Muscle layer of duodenum (tissue), 2 donors: ENCODE data around the gene G6PC3.
"Not testable (repeated sequence)": the region's sequence is repeated elsewhere in the genome, so short reads cannot be mapped to it uniquely, and the experiment has no call there.

Experiments
- H3K27ac ChIP-seq: one replicate; pipeline ENCODE4 v1.7.0; 2013; ENCODE audit warnings: mild to moderate bottlenecking, low read length
- H3K27me3 ChIP-seq: one replicate; pipeline ENCODE4 v1.7.0; 2013; ENCODE audit warnings: low read depth, mild to moderate bottlenecking, control low read depth, low read length
- H3K36me3 ChIP-seq, 2 donors: one replicate each; pipeline ENCODE4 v1.7.0; 2013; ENCODE audit warnings: low read length in 2 of 2, control low read depth in 1 of 2, mild to moderate bottlenecking in 1 of 2; ENCODE audit not compliant: insufficient read depth in 2 of 2, control insufficient read depth in 1 of 2
- H3K4me1 ChIP-seq, 2 donors: one replicate each; pipeline ENCODE4 v1.7.0; 2013; ENCODE audit warnings: low read length in 2 of 2, mild to moderate bottlenecking in 2 of 2, control low read depth in 1 of 2, moderate library complexity in 1 of 2; ENCODE audit not compliant: insufficient read depth in 2 of 2, control insufficient read depth in 1 of 2
- H3K4me3 ChIP-seq, 2 donors: one replicate each; pipeline ENCODE4 v1.7.0; 2013; ENCODE audit warnings: low read length in 2 of 2, low read depth in 1 of 2, mild to moderate bottlenecking in 1 of 2
- H3K9me3 ChIP-seq, 2 donors: one replicate each; pipeline ENCODE4 v1.7.0; 2013; ENCODE audit warnings: low read length in 2 of 2, control low read depth in 1 of 2, mild to moderate bottlenecking in 1 of 2; ENCODE audit not compliant: control insufficient read depth in 1 of 2
- donor health status: healthy.

The G6PC3 gene

DNA sequence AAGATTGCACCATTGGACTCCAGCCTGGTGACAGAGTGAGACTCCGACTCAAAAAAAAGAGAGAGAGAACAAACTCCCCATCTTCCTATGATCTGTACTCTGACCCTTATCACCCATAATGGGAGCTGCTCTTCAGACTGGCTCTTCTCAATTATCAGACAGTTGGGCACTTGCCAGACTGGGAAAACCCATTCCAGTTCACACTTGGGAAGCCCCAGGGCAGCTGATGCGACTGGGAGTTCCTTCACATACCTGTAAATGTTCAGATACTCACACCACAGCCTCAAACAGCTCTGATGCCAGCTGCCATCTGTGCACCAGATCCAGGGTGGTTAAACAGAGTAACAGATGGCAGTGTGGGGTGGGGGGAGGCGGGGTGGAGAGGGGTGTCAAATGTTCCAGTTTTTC, 31.9 kb upstream of the G6PC3 start:
- peaks cover 32 to 34% of the 10 kb centered on the region in 2 donors for H3K36me3 ChIP-seq
- no peak overlapping the region for H3K27ac ChIP-seq

DNA sequence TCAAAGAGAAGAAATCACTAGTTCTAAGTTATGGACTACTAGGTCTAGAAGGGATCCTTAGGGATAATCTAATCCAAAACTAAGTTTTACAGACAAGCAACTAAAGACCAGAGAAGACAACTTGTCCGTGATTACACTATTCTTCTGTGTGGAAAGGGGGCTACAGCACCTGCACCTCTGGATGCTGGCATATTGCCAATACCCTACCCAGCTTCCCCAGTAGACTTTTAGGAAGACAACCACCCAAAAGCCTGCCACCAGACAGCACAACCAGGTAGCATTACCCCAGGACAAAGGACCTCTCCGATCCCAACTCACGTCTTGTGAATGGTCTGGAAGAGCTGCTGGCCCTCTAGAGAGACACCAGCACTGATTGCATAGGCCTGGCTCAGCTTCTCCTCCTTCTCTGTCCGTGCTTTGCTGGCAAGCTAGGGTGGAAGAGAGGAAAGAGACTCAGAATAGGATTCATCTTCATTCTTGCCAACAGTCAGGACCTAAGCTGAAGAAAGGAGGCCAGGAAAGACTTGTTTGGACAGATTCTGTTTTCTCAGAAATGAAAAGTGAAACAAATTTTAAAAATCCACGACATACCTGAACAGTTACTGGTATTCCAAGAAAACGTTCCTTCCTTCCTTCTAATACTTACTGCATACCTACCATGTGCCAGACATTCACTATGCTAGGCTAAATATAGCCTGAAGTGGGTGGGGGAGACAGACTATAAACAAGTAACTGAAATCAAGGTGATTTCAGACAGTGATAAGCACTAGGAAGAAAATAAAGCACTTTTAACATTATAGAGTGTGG, 30.5 kb upstream of the G6PC3 start:
- H3K4me3 ChIP-seq: no peak overlapping the region
- peak overlapping the region; percentile 59 for H3K27ac ChIP-seq
- no peaks in the 10 kb centered on the region for H3K9me3 ChIP-seq
- H3K27me3 ChIP-seq: no peaks in the 10 kb centered on the region
- peaks cover 13 to 35% of the 10 kb centered on the region in 2 donors for H3K4me1 ChIP-seq
- H3K36me3 ChIP-seq: peaks cover 26% of the 10 kb centered on the region in 2 donors

More for the DNA sequence above, 31.9 kb upstream of the G6PC3 start:
- H3K4me1 ChIP-seq: peaks cover 12 to 25% of the 10 kb centered on the region in 2 donors
- H3K4me3 ChIP-seq: no peak overlapping the region
- H3K27me3 ChIP-seq: no peaks in the 10 kb centered on the region
- H3K9me3 ChIP-seq: no peaks in the 10 kb centered on the region

DNA sequence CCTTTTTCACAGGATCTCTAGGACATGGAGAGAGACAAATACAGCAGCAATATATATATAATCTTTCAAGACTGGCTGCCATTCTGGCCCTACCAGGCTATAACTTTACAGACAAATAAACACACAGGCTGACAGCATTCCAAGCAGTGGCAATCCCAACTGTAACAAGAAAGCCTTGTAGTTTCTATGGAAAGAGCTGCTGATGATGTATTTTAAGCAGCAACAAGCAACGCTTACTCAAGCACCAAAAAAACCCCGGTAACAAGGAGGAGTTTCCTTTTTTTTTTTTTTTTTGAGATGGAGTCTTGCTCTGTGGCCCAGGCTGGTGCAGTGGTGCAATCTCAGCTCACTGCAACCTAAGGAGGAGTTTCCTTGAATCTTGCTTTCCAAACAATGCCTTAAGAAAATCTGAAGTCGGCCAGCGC, 27.3 kb upstream of the G6PC3 start:
- Histone ChIP-seq H3K9me3 (no peaks in the 10 kb centered on the region), H3K27me3 (no peaks in the 10 kb centered on the region), H3K27ac (peak overlapping the region; percentile 51), H3K4me1 (peaks cover 13 to 35% of the 10 kb centered on the region in 2 donors), H3K36me3 (peaks cover 6 to 12% of the 10 kb centered on the region in 2 donors), H3K4me3 (no peak overlapping the region)

DNA sequence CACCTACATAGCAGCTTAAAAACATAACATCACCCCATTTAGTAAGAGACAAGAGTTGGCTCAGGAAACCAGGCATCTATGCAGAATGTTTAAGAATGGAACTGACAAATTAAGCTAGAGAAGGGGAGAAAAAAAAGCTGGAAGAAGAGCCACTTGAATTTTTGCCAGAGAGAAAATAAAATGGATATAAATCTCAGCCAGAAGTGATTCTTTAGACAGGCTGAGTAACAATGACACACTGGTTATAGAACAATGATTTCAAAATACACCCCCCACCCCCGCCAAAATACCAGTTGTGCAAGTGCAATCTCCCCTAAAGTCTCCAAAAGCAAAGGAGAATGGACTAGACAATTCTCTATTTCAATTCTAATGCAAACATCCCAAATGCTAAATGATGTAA, 26.5 kb upstream of the G6PC3 start:
- H3K4me1 ChIP-seq: peaks cover 13 to 35% of the 10 kb centered on the region in 2 donors
- H3K27me3 ChIP-seq: no peaks in the 10 kb centered on the region
- no peak overlapping the region for H3K4me3 ChIP-seq
- H3K9me3 ChIP-seq: no peaks in the 10 kb centered on the region
- H3K27ac ChIP-seq: no peak overlapping the region
- H3K36me3 ChIP-seq: peaks cover 10 to 13% of the 10 kb centered on the region in 2 donors

DNA sequence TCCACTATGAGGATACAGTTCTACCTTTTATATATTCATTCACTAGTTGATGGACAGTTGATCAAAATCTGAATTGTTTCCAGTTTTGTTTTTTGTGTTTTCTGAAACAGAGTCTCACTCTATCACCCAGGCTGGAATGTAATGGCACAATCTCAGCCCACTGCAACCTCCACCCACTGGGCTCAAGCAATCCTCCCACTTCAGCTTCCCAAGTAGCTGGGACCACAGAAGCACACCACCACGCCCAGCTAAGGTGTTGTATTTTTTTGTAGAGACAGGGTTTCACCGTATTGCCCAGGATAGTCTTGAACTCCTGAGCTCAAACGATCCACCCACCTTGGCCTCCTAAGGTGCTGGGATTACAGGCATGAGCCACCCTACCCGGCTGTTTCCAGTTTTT, 25.0 kb upstream of the G6PC3 start:
- no peaks in the 10 kb centered on the region for H3K9me3 ChIP-seq
- no peak overlapping the region for H3K27ac ChIP-seq
- H3K4me3 ChIP-seq: no peak overlapping the region
- peaks cover 8 to 25% of the 10 kb centered on the region in 2 donors for H3K36me3 ChIP-seq
- no peaks in the 10 kb centered on the region for H3K27me3 ChIP-seq
- peaks cover 13 to 27% of the 10 kb centered on the region in 2 donors for H3K4me1 ChIP-seq

DNA sequence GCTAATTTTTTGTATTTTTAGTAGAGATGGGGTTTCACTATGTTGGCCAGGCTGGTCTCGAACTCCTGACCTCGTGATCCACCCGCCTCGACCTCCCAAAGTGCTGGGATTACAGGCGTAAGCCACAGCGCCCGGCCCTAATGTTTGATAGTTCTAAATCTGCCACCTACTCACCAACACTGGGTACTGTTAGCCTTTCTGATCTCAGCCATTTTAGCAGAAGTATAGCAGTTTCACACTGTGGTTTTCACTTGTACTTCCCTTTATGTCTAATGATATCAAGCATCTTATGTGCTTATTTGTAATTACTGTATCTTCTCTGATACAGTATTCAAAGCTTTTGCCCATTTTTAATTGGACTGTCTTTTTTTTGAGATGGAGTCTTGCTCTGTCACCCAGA, 23.6 kb upstream of the G6PC3 start:
- H3K27ac ChIP-seq, H3K4me3 ChIP-seq, H3K27me3 ChIP-seq, H3K9me3 ChIP-seq: not testable (repeated sequence)
- peaks cover 8 to 20% of the 10 kb centered on the region in 2 donors for H3K4me1 ChIP-seq
- peaks cover 12 to 33% of the 10 kb centered on the region in 2 donors for H3K36me3 ChIP-seq

DNA sequence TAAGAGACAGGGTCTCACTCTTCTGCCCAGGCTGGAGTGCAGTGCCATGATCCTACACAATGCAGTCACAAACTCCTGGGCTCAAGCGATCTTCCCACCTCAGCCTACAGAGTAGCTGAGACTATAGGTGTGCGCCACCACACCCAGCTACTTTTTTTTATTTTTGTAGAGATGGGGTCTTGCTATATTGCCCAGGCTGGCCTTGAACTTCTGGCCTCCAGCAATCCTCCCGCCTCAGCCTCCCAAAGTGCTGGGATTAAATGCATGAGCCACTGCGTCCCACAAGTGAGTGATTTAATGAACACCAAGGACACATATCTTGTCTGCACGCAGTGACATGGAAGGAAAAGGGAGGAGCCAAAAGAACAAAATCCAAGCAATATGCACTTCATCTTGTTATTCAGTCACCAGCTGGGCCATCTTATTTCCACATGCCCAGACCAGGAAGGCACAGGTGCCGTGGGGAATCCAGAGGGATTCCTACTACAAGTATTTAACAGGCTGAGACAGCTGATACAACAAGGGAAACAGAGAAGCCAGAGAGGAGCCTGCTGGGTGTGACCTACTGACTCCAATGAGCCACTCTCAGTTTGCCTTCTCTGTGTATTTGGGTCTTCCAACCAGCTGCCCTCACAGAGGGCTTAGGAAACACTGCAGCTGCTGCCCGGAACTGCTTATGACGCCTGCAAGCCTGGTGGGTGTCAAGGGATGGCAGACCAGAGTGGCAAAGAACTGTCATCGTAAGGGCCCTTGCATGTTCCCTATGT, 21.1 kb upstream of the G6PC3 start:
- no peak overlapping the region for H3K27ac ChIP-seq
- H3K9me3 ChIP-seq: no peaks in the 10 kb centered on the region
- H3K36me3 ChIP-seq: peaks cover 20 to 38% of the 10 kb centered on the region in 2 donors
- no peak overlapping the region for H3K4me3 ChIP-seq
- peaks cover 0 to 8% of the 10 kb centered on the region in 2 donors for H3K4me1 ChIP-seq
- no peaks in the 10 kb centered on the region for H3K27me3 ChIP-seq

DNA sequence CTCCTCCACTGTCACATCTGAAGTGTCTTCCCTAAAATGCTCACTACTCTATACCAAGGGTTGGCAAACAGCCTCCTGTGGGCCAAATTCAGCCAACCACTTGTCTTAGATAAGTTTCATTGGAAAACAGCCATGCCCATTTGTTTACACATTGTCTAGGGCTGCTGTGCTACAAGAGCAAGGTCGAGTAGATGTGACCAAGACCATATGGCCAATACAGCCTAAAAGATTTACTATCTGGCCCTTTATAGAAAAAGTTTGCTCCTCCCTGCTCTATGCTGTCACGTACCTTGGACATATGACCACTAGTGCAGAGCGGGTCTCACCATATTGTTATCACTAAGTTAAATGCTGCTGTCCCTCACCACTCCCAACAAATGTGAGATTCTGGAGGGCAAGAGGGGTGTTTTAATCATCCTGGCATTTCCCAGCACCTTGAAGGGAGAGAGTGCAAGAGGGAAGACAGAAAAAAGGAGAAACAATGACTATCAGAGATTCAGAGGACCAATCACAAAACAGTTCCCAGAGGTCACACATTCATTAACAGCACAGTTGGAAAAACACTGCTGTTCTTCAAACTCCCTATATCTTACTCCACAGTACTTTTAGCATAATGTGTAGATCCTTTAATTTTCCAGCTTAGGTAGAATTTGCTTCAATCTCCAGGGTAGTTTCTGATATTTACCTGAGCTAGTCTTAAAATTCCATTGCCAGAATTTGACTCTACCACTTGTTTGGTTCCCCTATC, 17.2 kb upstream of the G6PC3 start:
- Histone ChIP-seq H3K9me3 (no peaks in the 10 kb centered on the region), H3K36me3 (peaks cover 20 to 31% of the 10 kb centered on the region in 2 donors), H3K27ac (no peak overlapping the region), H3K4me3 (no peak overlapping the region), H3K4me1 (peaks cover 0 to 6% of the 10 kb centered on the region in 2 donors), H3K27me3 (no peaks in the 10 kb centered on the region)

DNA sequence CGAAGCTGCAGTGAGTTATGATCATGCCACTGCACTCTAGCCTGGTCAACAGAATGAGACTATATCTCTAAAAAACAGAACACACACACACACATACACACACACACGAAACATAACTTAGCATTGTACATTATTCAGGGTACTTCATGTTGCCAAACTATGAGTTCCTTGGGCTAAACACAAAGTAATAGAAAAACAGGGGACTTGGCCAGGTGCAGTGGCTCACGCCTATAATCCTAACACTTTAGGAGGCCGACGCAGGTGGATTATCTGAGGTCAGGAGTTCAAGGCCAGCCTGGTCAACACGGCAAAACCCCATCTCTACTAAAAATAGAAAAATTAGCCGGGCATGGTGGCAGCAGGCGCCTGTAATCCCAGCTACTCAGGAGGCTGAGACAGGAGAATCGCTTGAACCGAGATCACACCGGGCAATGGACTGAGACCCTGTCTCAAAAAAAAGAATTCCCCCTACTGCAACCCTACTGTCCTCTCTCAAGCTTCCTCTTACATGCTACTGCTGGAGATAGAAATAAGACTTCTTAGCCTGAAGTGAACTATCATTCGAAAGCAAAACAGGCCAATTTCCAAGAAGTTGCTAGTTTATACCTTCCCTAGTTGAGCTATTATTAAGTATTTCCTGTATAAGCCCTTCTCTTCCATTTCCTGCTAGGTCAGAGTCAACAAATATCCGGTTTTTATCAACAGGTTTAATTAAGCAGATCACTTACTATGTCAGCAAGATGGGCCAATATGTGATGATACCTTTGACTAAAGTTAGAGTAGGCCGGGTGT, 11.2 kb upstream of the G6PC3 start:
- Histone ChIP-seq H3K4me1 (no peaks in the 10 kb centered on the region), H3K9me3 (no peaks in the 10 kb centered on the region), H3K27me3 (no peaks in the 10 kb centered on the region), H3K36me3 (peaks cover 19 to 21% of the 10 kb centered on the region in 2 donors), H3K27ac (no peak overlapping the region), H3K4me3 (no peak overlapping the region)

DNA sequence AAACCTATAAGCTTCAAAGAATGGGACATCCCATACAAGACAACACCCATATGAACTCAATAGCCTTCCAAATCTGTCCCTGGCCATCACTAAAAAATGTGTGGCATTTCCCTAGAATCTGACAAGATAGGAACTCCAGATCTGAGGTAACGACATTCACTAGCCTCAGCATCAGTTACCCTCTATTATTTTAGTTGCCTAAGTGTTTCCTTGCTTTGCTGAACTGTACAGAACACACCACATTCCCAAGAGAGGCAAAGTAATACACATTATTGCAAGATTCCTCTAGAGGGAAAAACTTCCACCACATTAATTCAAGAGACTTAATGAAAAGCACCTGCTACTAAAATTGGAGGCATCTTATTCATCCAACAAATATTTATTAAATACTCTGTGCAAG, 9.1 kb upstream of the G6PC3 start:
- peaks cover 19 to 26% of the 10 kb centered on the region in 2 donors for H3K36me3 ChIP-seq
- no peak overlapping the region for H3K4me3 ChIP-seq
- H3K27me3 ChIP-seq: no peaks in the 10 kb centered on the region
- H3K27ac ChIP-seq: no peak overlapping the region
- no peaks in the 10 kb centered on the region for H3K9me3 ChIP-seq
- H3K4me1 ChIP-seq: peaks cover 0 to 4% of the 10 kb centered on the region in 2 donors
